ENCODE data around the gene NANOS2.

Gene NANOS2

GRCh38 chr19:45913874-45914830, at the start of gene NANOS2:
Gene NANOS2, minus strand, starts transcription at chr19:45914778. Its CDS starts 85 bp downstream, at chr19:45914693.
- no peak for DNase-seq

DNA sequence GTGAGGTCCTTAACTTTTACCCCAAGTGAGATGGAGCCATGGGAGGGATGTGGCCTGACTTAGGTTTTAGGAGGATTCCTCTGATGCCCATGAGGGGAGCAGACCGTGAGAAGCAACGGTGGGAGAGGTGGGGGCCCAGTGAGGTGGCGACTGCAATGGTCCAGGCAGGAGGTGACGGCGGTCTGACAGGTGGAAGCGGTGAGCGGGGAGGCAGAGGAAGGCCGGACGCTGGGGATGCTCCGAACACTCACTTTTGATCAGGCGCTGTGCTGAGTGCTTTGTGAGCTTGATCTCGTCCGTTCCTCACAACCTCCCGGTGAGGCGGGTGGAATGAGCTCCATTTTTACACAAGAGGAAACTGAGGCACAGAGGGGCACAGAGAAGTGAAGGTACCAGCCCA, 47.4 kb upstream of the NANOS2 start:
- DNase-seq: no peak

- DNase-seq: no peak
Observed at GRCh38 chr19:45960595-45961235, 46.1 kb upstream of the NANOS2 start.

GRCh38 chr19:45959517-45960025, 45.0 kb upstream of the NANOS2 start:
- DNase-seq: no peak

DNA sequence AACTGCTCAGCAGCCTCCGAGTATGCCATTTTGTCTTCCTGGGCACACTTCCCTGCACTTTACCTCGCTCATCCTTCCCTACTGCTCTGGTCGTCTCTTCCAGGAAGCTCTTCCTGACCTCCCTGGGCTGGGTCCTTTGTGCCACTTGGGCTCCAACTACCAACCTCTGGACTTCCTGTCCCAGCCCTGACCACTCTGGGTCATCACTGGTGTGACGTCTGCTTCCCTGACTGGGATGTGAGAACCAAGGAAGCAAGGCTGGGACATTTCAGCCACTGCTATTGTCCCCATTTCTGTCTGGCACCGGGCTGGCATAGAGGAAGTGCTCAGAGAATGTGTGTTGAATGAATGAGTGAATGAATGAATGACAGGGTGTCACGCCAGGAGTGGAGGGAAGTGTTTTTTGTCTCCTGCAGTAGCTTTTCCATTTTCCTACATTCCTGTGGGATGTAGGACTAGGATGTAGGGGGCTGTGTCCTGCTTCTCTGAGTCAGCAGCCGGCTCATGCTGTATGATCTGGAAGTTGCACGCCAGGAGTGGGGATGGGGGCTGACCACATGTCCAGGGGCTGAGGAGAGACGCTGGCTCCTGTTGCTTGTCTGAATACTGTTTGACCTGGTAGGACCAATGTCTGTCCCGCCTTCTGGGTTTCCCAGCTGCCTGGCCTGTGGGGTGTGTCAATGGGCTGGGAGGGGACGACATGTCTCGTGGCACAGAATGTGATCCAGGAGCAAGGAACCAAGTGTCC, 44.4 kb upstream of the NANOS2 start:
- DNase-seq: no peak

GRCh38 chr19:45958320-45958719, 43.7 kb upstream of the NANOS2 start:
- DNase-seq: no peak

DNA sequence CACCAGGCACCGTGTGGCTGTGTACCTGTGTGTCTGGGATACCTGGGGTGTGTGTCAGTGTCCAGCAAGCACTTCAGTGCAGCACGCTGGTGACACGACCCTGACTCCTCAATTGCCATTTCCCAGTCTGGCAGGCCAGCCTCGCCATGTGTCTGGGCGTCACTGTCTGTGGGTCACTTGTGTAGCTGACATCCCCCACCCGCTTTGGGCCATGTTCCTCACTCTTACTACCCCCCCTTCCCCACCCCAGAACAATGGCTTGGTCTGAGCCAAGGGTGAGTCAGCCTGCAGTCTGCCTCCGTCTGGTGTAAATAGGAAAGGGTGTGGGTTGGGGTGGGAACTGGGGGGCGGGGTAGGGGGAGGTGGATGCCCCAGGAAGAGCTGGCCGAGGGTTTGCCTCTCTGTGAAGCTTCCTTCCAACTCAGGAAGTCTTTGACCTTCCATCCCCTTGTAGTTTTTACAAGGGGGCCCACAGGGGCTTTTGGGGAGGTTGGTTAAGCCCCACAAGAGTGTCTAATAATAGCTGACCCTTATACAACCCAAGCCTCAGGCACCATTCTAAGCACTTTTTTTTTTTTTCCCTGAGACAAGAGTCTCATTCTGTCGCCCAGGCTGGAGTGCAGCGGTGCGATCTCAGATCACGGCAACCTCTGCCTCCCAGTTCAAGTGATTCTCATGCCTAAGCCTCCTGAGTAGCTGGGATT, 41.5 kb upstream of the NANOS2 start:
- no peak for DNase-seq

GRCh38 chr19:45954156-45954555, 39.6 kb upstream of the NANOS2 start:
- DNase-seq: no peak

DNA sequence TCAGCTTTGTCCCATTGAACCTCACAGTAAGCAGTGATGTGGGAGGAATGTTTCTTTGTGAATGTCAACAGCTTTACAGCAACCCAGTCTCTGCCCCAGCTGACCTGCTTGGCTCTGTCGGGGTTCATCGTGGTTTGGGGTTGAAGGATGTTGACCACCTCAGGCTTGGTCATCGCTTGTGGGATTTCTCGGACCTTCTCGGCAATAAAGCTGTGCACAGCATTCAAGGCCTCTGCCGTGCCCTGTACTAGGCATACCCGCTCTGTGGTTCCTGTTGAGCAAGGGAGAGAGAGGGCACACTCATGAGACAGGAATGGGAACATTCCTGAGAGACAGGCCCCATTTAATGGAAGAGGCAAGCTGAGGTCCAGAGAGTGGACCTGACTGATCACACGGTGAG, 39.1 kb upstream of the NANOS2 start:
- no peak for DNase-seq

- no peak for DNase-seq
Observed at GRCh38 chr19:45952686-45953505, 38.3 kb upstream of the NANOS2 start.

GRCh38 chr19:45952341-45952685, 37.7 kb upstream of the NANOS2 start:
- DNase-seq: no peak

- DNase-seq: no peak
Observed at GRCh38 chr19:45947926-45948325, 33.3 kb upstream of the NANOS2 start.

DNA sequence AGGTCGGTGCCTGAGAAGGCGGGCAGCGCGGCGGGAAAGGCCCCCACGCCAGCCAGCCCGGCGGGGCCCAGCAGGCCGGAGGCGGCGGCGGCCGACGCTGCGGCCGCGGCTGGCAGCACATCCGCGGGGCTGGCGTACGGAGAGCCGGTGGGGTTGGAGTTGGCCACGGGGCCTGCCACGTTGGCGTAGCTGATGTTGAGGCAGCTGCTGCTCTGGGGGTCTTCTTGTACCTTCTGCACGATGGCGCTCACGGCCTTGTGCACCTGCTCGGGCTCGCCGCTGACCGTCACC, 25.9 kb upstream of the NANOS2 start:
- DNase-seq: no peak

DNA sequence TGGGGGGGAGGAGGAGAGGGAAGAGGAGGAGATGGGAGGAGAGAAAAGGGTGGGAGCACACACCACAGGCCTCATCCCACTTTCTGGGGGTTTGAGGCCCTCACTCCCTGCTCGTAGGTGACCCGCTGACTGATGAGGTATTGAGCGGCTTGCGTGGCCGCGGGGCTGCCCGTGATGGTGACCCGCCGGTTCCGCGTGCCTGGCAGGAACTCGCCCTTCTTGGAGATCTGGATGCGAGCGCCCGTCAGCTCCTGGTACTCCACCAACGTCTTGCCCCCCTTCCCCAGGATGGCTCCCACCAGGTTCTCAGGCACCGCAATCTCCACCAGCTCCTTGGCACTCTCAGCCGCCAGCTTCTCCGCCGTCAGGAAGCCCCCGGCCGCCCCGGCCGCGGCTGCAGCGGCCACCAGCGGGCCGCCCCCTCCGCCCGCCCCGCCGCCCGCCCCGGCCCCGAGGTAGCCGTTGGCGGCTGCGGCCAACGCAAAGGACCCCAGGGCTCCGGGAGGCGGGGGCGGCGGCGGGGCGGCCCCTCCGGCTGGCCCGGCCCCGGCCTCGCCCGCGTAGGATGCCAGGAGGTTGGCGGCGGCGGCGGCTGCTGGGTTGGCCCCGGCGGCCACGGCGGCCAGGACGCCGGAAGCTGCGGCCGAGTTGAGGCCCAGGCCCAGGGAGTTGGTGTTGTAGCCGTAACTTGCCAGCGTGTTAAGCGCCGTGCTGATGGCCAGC, 25.4 kb upstream of the NANOS2 start:
- DNase-seq: no peak

DNA sequence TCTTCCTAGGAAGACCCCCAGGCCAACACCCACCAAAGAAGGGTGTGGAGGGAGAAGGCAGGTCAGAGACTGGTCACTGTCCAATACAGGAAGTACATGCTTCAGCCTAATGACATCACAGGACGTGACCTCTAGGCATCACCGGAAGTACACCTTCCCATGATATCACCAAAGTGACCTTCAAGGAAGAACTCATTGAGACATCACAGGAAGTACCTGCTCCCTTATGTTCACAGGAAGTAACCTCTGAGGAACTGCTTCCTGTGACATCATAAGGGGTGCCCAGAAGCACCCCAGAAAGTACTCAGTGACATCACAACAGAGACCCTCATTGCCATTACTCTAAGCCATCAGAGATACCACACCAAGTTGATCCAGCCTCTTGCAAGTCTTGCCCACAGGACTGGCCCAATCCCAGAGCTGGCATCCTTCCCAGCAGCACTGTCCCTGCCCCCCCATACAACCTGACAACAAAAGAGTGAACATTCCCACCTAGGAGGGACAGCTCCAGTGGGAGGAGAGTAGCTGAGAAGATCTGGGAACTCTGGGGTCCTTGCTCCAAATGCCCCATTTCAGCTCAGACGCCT, 24.2 kb upstream of the NANOS2 start:
- no peak for DNase-seq

DNA sequence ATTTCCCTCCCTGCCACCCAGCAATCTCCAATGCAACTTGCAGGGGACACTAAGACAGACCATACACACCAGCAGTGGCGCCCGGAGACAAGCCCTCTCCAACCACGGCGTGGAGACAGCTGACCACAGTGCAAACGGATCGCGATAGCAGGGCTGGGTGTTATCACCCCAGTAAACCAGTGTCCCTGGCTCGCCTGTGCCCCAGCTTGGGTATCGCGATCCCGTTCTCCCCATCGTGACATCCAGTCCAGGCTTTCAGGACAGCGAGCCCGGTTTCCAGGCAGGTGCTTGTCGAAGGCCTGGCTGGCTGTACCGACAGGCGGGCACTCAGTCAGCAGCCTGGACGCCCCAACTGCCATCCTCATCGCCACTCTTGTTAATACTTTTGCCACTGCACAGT, 20.7 kb upstream of the NANOS2 start:
- DNase-seq: no peak

- DNase-seq: no peak
Observed at GRCh38 chr19:45934551-45935230, 20.1 kb upstream of the NANOS2 start.

DNA sequence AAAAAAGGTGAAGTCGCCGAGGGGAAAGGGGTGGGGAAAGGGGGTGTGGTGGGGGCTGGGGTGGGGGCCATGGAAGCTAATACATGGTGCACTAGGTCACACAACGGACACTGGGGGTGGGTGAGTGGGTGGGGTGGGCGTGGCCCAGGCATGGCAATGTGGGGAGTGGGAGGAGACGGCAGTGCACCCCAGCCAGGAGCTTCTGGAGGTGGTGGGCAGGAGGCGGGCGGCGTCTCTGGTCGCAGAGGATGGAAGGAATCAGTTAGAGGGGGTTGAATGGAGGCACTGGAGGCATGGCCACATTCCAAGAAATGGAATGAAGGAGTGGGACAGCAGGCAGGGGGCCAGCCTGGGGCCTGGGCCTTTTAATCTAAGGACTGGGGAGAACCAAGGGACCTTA, 19.2 kb upstream of the NANOS2 start:
- DNase-seq: no peak

DNA sequence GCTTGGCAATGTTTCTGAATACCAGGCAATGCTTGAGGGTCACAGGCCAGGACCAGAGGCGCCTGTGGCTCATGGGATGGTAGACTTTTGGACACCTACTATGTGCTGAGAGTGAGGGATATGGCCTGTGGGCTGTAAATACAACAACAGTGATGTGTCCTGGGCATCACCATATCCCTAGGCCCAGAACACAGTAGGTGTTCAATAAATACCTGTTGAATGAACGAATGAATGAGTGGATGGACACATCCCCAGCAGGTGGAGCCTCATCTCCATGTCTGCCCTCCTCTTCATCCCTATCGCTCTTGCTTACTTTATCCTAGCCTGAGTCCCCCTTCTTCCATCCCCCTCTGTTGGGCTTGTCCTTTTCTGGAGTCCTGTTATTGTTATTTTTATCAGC, 16.5 kb upstream of the NANOS2 start:
- no peak for DNase-seq

DNA sequence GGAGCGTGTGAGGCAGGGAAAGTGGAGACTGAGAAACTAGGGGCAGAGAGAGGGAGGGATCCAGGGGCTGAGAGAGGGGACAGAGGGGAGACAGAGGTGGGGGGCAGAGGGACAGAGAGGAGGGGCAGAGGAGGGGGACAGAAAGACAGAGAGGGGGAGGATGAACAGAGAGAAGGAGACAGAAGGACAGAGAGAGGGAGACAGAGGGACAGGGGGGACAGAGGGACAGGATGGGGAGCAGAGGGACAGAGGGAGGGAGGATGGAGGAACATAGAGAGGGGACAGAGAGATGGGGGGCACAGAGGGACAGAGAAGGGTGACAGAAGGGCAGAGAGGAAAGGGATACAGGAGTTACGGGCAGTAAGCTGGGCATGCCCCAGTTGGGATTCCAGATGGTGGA, 14.7 kb upstream of the NANOS2 start:
- DNase-seq: no peak
